Liver (tissue), 9 donors: Measurements from ENCODE around the gene MON2. TPM values are rescaled to one million over a fixed set of nuclear protein-coding genes. Genes with fewer than 3 reads are reported as not detected.

Experiments
- DNase-seq: peaks from one replicate; pipeline ENCODE4 v3.0.0-alpha.2; 2017; ENCODE audit warnings: low spot score
- H3K27ac ChIP-seq, 2 donors: one replicate each; pipeline ENCODE4 v1.7.0; 2013; ENCODE audit warnings: inconsistent platforms in 2 of 2, low read length in 2 of 2, control low read depth in 1 of 2, low read depth in 1 of 2, mild to moderate bottlenecking in 1 of 2
- H3K27me3 ChIP-seq, 4 donors: one replicate each; pipeline versions ENCODE4 v1.6.1 to v1.7.0; 2013; ENCODE audit warnings: low read length in 3 of 4, inconsistent platforms in 1 of 4, mild to moderate bottlenecking in 1 of 4, moderate library complexity in 1 of 4; ENCODE audit not compliant: control insufficient read depth in 4 of 4, insufficient read depth in 4 of 4
- H3K36me3 ChIP-seq, 4 donors: one replicate each; pipeline versions ENCODE4 v1.6.1 to v1.7.0; 2013; ENCODE audit warnings: low read length in 3 of 4, mild to moderate bottlenecking in 3 of 4, low read depth in 1 of 4, moderate library complexity in 1 of 4; ENCODE audit not compliant: control insufficient read depth in 4 of 4, insufficient read depth in 3 of 4
- H3K4me1 ChIP-seq, 4 donors: one replicate each; pipeline versions ENCODE4 v1.6.1 to v1.7.0; 2013; ENCODE audit warnings: low read length in 3 of 4, mild to moderate bottlenecking in 3 of 4, moderate library complexity in 1 of 4; ENCODE audit not compliant: control insufficient read depth in 4 of 4, insufficient read depth in 4 of 4
- H3K4me3 ChIP-seq, 3 donors: one replicate each; pipeline versions ENCODE4 v1.6.1 to v1.7.0; 2013; ENCODE audit warnings: low read length in 3 of 3, control low read depth in 1 of 3, low read depth in 1 of 3, mild to moderate bottlenecking in 1 of 3
- H3K9ac ChIP-seq, 2 donors: one replicate each; pipeline ENCODE4 v1.7.0; 2013; ENCODE audit warnings: low read length in 2 of 2, mild to moderate bottlenecking in 2 of 2, moderate library complexity in 2 of 2, control low read depth in 1 of 2, low read depth in 1 of 2
- H3K9me3 ChIP-seq, 4 donors: one replicate each; pipeline versions ENCODE4 v1.6.1 to v1.7.0; 2013; ENCODE audit warnings: low read length in 3 of 4; ENCODE audit not compliant: control insufficient read depth in 4 of 4
- FOXA1 ChIP-seq: IDR thresholded peaks from 2 replicates; pipeline ENCODE4 v1.6.1; 2016; ENCODE audit warnings: antibody characterized with exemption
- FOXA2 ChIP-seq: IDR thresholded peaks from 2 replicates; pipeline ENCODE4 v1.6.1; 2016; ENCODE audit warnings: antibody characterized with exemption
- GABPA ChIP-seq, 2 donors: IDR thresholded peaks in 1 of 2; conservative IDR thresholded peaks in 1 of 2; 2 replicates each; pipeline ENCODE4 v1.6.1; 2016; ENCODE audit warnings: antibody characterized with exemption in 2 of 2, mild to moderate bottlenecking in 1 of 2, moderate library complexity in 1 of 2
- HNF4A ChIP-seq, 2 donors: conservative IDR thresholded peaks; 2 replicates each; pipeline ENCODE4 v1.6.1; 2016; ENCODE audit warnings: antibody characterized with exemption in 2 of 2, mild to moderate bottlenecking in 2 of 2
- HNF4G ChIP-seq: IDR thresholded peaks from 2 replicates; pipeline ENCODE4 v1.6.1; 2016; ENCODE audit warnings: antibody characterized with exemption
- JUND ChIP-seq, 2 donors: IDR thresholded peaks; 2 replicates each; pipeline ENCODE4 v1.6.1; 2016; ENCODE audit warnings: antibody characterized with exemption in 2 of 2
- NR2F2 ChIP-seq: IDR thresholded peaks from 2 replicates; pipeline ENCODE4 v1.6.1; 2016; ENCODE audit warnings: antibody characterized with exemption
- RAD21 ChIP-seq, 2 donors: IDR thresholded peaks; 2 replicates each; pipeline ENCODE4 v1.6.1; 2016; ENCODE audit warnings: antibody characterized with exemption in 2 of 2, mild to moderate bottlenecking in 2 of 2
- RXRA ChIP-seq, 2 donors: IDR thresholded peaks; 2 replicates each; pipeline ENCODE4 v1.6.1; 2017 to 2018; ENCODE audit warnings: antibody characterized with exemption in 2 of 2, mild to moderate bottlenecking in 1 of 2
- SP1 ChIP-seq: IDR thresholded peaks from 2 replicates; pipeline ENCODE4 v1.6.1; 2018; ENCODE audit warnings: antibody characterized with exemption, mild to moderate bottlenecking
- TAF1 ChIP-seq: conservative IDR thresholded peaks from 2 replicates; pipeline ENCODE4 v1.6.1; 2016; ENCODE audit warnings: antibody characterized with exemption, mild to moderate bottlenecking
- YY1 ChIP-seq: IDR thresholded peaks from 2 replicates; pipeline ENCODE4 v1.6.1; 2016; ENCODE audit warnings: antibody characterized with exemption, mild to moderate bottlenecking
- WGBS: extraction: QIAGEN DNeasy Blood & Tissue Kit; methylation state at CpG from one replicate; pipeline ENCODE4 v1.1.7; 2013; 5-methylcytosine and 5-hydroxymethylcytosine counted together
- polyA plus RNA-seq, 2 donors: library from polyadenylated mRNA; stranded (reverse) in 1 of 2; unstranded in 1 of 2; fragments of 200-250 nt in 1 of 2; fragments of >200 nt in 1 of 2; fragmentation: Nextera tagmentation in 1 of 2; extraction: Ambion mirVana in 1 of 2; gene quantifications; one replicate each; pipeline versions ENCODE4 v1.2.1 to v1.2.3, GENCODE V29; 2013 to 2015
- total RNA-seq, 2 donors: library from RNA; depleted of rRNA; stranded (reverse); fragments of >200 nt; gene quantifications; one replicate each; pipeline ENCODE4 v1.2.3, GENCODE V29; 2014
- TF ChIP-seq, protein P1 (sequence below): IDR thresholded peaks from 2 replicates; pipeline ENCODE4 v1.6.1; 2016; ENCODE audit warnings: antibody characterized with exemption, mild to moderate bottlenecking
- TF ChIP-seq, protein P2 (sequence below): IDR thresholded peaks from 2 replicates; pipeline ENCODE4 v1.6.1; 2016; ENCODE audit warnings: antibody characterized with exemption
- TF ChIP-seq, protein P3 (sequence below): fragments of 150-350 bp; IDR thresholded peaks from 2 replicates; pipeline ENCODE4 v1.5.1; 2017; ENCODE audit warnings: improper control_type of control experiment, low read depth, low read length; ENCODE audit not compliant: missing input control
- TF ChIP-seq, protein P4 (sequence below): IDR thresholded peaks from 2 replicates; pipeline ENCODE4 v1.6.1; 2016; ENCODE audit warnings: antibody characterized with exemption
- donor health status: healthy.
- donor health status: healthy.
- donor health status: healthy.
- donor health status: healthy.
- donor health status: healthy.

The MON2 gene
- total and polyA plus RNA-seq, 4 donors = 7.5 to 69.9 (median 25.8) TPM

- peaks cover 0 to 3% (median 0%) of the 10 kb centered on the region in 4 donors for H3K36me3 ChIP-seq
- no peaks in the 10 kb centered on the region for H3K27me3 ChIP-seq
- H3K9me3 ChIP-seq = no peaks in the 10 kb centered on the region
- H3K4me3 ChIP-seq = no peak overlapping the region
- H3K27ac ChIP-seq = no peak overlapping the region
- peaks cover 0 to 31% (median 20%) of the 10 kb centered on the region in 4 donors for H3K4me1 ChIP-seq
- no peak for DNase-seq
- TF ChIP-seq RXRA (IDR thresholded peaks at IDR 0.05) (no peak), SP1 (peak; percentile 8)
- 61% methylated on average over 5 of the region's 5 CpGs for WGBS
- H3K9ac ChIP-seq = no peak overlapping the region
These were observed 52.4 kb downstream of the MON2 start for GRCh38 chr12:62519043-62519442.

GRCh38 chr12:62520361-62520760, 53.7 kb downstream of the MON2 start:
- no peak overlapping the region for H3K27ac ChIP-seq
- 67% methylated on average over 5 of the region's 5 CpGs for WGBS
- H3K4me1 ChIP-seq = peaks cover 0 to 43% (median 27%) of the 10 kb centered on the region in 4 donors

More at GRCh38 chr12:62520361-62520760, 53.7 kb downstream of the MON2 start:
- H3K9ac ChIP-seq = no peak overlapping the region
- no peak overlapping the region for H3K4me3 ChIP-seq
- no peak for TF ChIP-seq RAD21 (IDR thresholded peaks at IDR 0.05)
- no peak for TF ChIP-seq YY1
- no peak for TF ChIP-seq HNF4G
- no peak for TF ChIP-seq TAF1
- TF ChIP-seq, protein P1, sequence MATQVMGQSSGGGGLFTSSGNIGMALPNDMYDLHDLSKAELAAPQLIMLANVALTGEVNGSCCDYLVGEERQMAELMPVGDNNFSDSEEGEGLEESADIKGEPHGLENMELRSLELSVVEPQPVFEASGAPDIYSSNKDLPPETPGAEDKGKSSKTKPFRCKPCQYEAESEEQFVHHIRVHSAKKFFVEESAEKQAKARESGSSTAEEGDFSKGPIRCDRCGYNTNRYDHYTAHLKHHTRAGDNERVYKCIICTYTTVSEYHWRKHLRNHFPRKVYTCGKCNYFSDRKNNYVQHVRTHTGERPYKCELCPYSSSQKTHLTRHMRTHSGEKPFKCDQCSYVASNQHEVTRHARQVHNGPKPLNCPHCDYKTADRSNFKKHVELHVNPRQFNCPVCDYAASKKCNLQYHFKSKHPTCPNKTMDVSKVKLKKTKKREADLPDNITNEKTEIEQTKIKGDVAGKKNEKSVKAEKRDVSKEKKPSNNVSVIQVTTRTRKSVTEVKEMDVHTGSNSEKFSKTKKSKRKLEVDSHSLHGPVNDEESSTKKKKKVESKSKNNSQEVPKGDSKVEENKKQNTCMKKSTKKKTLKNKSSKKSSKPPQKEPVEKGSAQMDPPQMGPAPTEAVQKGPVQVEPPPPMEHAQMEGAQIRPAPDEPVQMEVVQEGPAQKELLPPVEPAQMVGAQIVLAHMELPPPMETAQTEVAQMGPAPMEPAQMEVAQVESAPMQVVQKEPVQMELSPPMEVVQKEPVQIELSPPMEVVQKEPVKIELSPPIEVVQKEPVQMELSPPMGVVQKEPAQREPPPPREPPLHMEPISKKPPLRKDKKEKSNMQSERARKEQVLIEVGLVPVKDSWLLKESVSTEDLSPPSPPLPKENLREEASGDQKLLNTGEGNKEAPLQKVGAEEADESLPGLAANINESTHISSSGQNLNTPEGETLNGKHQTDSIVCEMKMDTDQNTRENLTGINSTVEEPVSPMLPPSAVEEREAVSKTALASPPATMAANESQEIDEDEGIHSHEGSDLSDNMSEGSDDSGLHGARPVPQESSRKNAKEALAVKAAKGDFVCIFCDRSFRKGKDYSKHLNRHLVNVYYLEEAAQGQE = no peak
- TF ChIP-seq NR2F2 = no peak
- no peak for TF ChIP-seq SP1
- TF ChIP-seq RXRA (IDR thresholded peaks at IDR 0.05) = no peak
- no peak for TF ChIP-seq FOXA1
- TF ChIP-seq JUND (IDR thresholded peaks at IDR 0.05) = no peak
- TF ChIP-seq, protein P2, sequence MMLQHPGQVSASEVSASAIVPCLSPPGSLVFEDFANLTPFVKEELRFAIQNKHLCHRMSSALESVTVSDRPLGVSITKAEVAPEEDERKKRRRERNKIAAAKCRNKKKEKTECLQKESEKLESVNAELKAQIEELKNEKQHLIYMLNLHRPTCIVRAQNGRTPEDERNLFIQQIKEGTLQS = no peak
- no peak for TF ChIP-seq FOXA2
- no peak for TF ChIP-seq HNF4A (conservative IDR thresholded peaks at IDR 0.05)
- TF ChIP-seq, protein P3, sequence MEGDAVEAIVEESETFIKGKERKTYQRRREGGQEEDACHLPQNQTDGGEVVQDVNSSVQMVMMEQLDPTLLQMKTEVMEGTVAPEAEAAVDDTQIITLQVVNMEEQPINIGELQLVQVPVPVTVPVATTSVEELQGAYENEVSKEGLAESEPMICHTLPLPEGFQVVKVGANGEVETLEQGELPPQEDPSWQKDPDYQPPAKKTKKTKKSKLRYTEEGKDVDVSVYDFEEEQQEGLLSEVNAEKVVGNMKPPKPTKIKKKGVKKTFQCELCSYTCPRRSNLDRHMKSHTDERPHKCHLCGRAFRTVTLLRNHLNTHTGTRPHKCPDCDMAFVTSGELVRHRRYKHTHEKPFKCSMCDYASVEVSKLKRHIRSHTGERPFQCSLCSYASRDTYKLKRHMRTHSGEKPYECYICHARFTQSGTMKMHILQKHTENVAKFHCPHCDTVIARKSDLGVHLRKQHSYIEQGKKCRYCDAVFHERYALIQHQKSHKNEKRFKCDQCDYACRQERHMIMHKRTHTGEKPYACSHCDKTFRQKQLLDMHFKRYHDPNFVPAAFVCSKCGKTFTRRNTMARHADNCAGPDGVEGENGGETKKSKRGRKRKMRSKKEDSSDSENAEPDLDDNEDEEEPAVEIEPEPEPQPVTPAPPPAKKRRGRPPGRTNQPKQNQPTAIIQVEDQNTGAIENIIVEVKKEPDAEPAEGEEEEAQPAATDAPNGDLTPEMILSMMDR = no peak
- TF ChIP-seq GABPA (IDR thresholded peaks at IDR 0.05 in 1 of 2, conservative IDR thresholded peaks at IDR 0.05 in 1 of 2) = no peak
- TF ChIP-seq, protein P4, sequence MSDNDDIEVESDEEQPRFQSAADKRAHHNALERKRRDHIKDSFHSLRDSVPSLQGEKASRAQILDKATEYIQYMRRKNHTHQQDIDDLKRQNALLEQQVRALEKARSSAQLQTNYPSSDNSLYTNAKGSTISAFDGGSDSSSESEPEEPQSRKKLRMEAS = no peak
- no peaks in the 10 kb centered on the region for H3K27me3 ChIP-seq
- peaks cover 0 to 3% (median 0%) of the 10 kb centered on the region in 4 donors for H3K36me3 ChIP-seq
- H3K9me3 ChIP-seq = no peaks in the 10 kb centered on the region
- DNase-seq = no peak
